ENCODE measurements around the gene ZNF410. TPM values are rescaled to one million over a fixed set of nuclear protein-coding genes. Genes with fewer than 3 reads are reported as not detected.

Gene ZNF410
- total RNA-seq, 2 experiments from 2014 or later = 49.7 to 50.2 TPM

GRCh38 chr14:73958591-73958990 is 71.9 kb downstream of the ZNF410 start:
- H3K27ac Mint-ChIP-seq = peak overlapping the region; percentile 48
- H3K36me3 Mint-ChIP-seq (ENCODE audit: low read depth) = peaks cover 54% of the 10 kb centered on the region
- no peaks in the 10 kb centered on the region for H3K4me1 Mint-ChIP-seq (ENCODE audit: low read depth)
- no peaks in the 10 kb centered on the region for H3K9me3 Mint-ChIP-seq (ENCODE audit: insufficient read depth)
- CTCF ChIA-PET = interaction anchor here (1.2 to 1.4 kb wide), 2 partner anchors 9 kb away, joined by 3 read pairs; partner anchors contain the start of genes COQ6 and FAM161B
- H3K27me3 Mint-ChIP-seq (ENCODE audit: low read depth) = no peaks in the 10 kb centered on the region
- ATAC-seq (no peak), DNase-seq (no peak)
- POLR2A ChIA-PET = interaction anchor here (1.3 kb wide), 1 partner anchor 30 kb away, joined by 3 read pairs; no protein-coding TSS in a partner anchor
- no peak overlapping the region for H3K4me3 Mint-ChIP-seq

DNA sequence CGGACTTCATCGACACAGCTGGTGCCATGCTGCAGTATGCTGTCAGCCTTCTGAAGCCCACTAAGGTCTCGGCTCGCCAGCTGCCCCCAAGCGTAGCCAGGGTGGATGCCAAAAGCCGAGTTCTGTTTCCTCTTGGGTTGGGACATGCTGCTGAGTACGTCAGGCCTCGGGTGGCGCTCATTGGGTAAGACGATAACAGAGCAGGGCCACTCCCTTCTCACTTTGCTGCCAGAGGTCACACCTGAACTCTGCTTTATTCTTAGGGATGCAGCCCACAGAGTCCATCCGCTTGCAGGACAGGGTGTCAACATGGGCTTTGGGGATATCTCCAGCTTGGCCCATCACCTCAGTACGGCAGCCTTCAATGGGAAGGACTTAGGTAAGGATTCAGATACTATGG is 74.5 kb downstream of the ZNF410 start:
- Mint-ChIP-seq H3K4me3 (no peak overlapping the region), H3K9me3 (ENCODE audit: insufficient read depth) (no peaks in the 10 kb centered on the region), H3K27ac (no peak overlapping the region), H3K36me3 (ENCODE audit: low read depth) (peaks cover 48% of the 10 kb centered on the region), H3K27me3 (ENCODE audit: low read depth) (no peaks in the 10 kb centered on the region), H3K4me1 (ENCODE audit: low read depth) (no peaks in the 10 kb centered on the region)
- no peak for ATAC-seq
- ChIA-PET CTCF (no interaction called here), POLR2A (no interaction called here)
- no peak for DNase-seq

DNA sequence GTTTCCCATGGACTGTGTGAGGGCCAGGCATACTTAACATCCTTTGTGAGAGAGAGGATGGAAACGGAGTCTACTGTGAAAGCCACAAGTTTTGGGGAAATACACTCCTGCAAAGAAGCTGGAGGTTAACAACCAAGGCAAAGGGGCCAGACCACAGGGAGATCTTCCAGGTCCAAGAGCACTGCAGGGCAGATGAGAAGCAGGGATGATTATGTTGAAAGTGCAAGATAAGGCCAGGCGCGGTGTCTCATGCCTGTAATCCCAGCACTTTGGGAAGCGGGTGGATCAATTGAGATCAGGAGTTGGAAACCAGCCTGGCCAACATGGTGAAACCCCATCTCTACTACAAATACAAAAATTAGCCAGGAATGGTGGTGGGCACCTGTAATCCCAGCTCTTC is 78.6 kb downstream of the ZNF410 start:
- ATAC-seq (no peak), DNase-seq (no peak)
- Mint-ChIP-seq H3K36me3 (ENCODE audit: low read depth) (peaks cover 35% of the 10 kb centered on the region), H3K9me3 (ENCODE audit: insufficient read depth) (no peaks in the 10 kb centered on the region), H3K4me3 (no peak overlapping the region), H3K27me3 (ENCODE audit: low read depth) (no peaks in the 10 kb centered on the region), H3K4me1 (ENCODE audit: low read depth) (no peaks in the 10 kb centered on the region), H3K27ac (no peak overlapping the region)
- CTCF ChIA-PET = no interaction called here
- POLR2A ChIA-PET = no interaction called here

DNA sequence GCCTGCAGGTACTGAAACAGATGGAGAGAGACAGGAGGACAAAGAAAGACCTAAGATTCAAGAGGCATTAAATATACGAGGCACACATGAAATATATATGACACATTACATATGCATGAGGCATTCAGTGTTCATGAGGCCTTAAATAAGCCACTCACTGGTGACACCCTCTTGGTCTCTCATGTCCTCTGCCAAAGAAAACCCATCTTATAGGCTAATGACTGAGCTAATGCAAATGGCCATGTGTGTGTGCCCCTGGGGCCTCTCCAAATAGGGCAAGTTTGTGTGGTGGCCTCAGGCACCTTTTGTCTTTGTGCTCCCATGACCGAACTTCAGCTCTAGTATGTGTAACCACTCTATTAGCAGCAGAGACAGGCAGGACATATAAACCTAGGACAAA is 82.2 kb downstream of the ZNF410 start:
- ATAC-seq = no peak

DNA sequence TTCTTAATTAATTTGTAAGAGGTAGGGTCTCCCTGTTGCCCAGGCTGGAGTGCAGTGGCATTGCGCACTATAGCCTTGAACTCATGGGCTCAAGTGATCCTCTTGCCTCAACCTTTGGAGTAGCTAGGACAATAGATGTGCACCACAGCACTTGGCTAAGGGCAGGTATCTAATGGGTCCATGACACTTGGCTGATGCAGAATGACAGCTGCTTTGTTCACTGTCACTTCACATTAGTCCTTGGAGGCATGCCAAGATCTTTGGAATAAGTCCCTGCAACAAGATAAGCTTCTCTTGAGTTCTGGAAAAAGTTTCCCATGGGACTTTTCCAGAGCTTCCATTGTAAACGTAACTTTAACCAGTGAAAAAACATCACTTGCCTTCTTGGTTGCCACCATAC is 86.8 kb downstream of the ZNF410 start:
- CTCF ChIA-PET = no interaction called here
- ATAC-seq = no peak
- H3K4me1 Mint-ChIP-seq (ENCODE audit: low read depth) = no peaks in the 10 kb centered on the region

More for the DNA sequence above, 82.2 kb downstream of the ZNF410 start:
- DNase-seq = no peak
- Mint-ChIP-seq H3K27me3 (ENCODE audit: low read depth) (no peaks in the 10 kb centered on the region), H3K27ac (no peak overlapping the region), H3K4me1 (ENCODE audit: low read depth) (no peaks in the 10 kb centered on the region), H3K4me3 (no peak overlapping the region), H3K9me3 (ENCODE audit: insufficient read depth) (no peaks in the 10 kb centered on the region), H3K36me3 (ENCODE audit: low read depth) (peaks cover 22% of the 10 kb centered on the region)
- POLR2A ChIA-PET = no interaction called here
- CTCF ChIA-PET = no interaction called here

DNA sequence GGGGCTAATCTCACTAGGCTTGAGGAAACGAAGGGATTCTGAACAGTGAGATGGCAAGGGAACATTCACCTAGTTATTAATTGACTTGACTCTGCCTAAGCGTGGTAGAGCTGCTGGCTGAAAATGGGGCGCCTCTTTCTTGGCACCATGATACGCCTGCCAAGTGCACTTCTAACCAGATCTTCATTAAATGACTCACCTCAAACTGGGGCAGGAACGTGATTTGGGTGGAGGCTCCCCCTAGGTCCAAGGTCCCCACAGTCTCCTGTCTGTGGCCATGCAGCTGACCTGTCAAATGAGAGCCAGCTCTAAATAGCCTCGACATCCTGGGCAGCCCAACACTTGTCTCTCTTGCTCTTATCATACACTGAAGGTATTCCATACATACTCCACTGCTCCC is 89.5 kb downstream of the ZNF410 start:
- H3K36me3 Mint-ChIP-seq (ENCODE audit: low read depth) = peaks cover 5% of the 10 kb centered on the region
- CTCF ChIA-PET = interaction anchor here (0.6 kb wide), 1 partner anchor 54 kb away, joined by 3 read pairs; no protein-coding TSS in a partner anchor
- DNase-seq (no peak), ATAC-seq (no peak)
- no peaks in the 10 kb centered on the region for H3K4me1 Mint-ChIP-seq (ENCODE audit: low read depth)
- no peaks in the 10 kb centered on the region for H3K9me3 Mint-ChIP-seq (ENCODE audit: insufficient read depth)
- POLR2A ChIA-PET = no interaction called here
- no peak overlapping the region for H3K4me3 Mint-ChIP-seq
- H3K27me3 Mint-ChIP-seq (ENCODE audit: low read depth) = no peaks in the 10 kb centered on the region
- no peak overlapping the region for H3K27ac Mint-ChIP-seq

More for the DNA sequence above, 86.8 kb downstream of the ZNF410 start:
- POLR2A ChIA-PET = no interaction called here
- H3K4me3 Mint-ChIP-seq = no peak overlapping the region
- H3K9me3 Mint-ChIP-seq (ENCODE audit: insufficient read depth) = no peaks in the 10 kb centered on the region
- no peak for DNase-seq
- no peak overlapping the region for H3K27ac Mint-ChIP-seq
- H3K36me3 Mint-ChIP-seq (ENCODE audit: low read depth) = peaks cover 13% of the 10 kb centered on the region
- H3K27me3 Mint-ChIP-seq (ENCODE audit: low read depth) = no peaks in the 10 kb centered on the region

GRCh38 chr14:73977896-73978295 is 91.2 kb downstream of the ZNF410 start:
- DNase-seq (no peak), ATAC-seq (no peak)
- Mint-ChIP-seq H3K36me3 (ENCODE audit: low read depth) (no peaks in the 10 kb centered on the region), H3K27me3 (ENCODE audit: low read depth) (no peaks in the 10 kb centered on the region), H3K27ac (no peak overlapping the region), H3K9me3 (ENCODE audit: insufficient read depth) (no peaks in the 10 kb centered on the region), H3K4me1 (ENCODE audit: low read depth) (no peaks in the 10 kb centered on the region), H3K4me3 (no peak overlapping the region)
- ChIA-PET POLR2A (no interaction called here), CTCF (no interaction called here)

Other genes with a start within 250 kb of the ZNF410 start
- 1 to 10 TPM; 5.7 to 6.3 TPM for gene DNAL1, start 241.9 kb upstream of the ZNF410 start, total RNA-seq
- 10 to 100 TPM; 24.4 to 25.6 TPM for gene PNMA1, start 172.5 kb upstream of the ZNF410 start, total RNA-seq
- 1 to 10 TPM; 1.4 to 1.8 TPM for gene PTGR2, start 35.0 kb upstream of the ZNF410 start, total RNA-seq
- gene FAM161B, start 63.2 kb downstream of the ZNF410 start, total RNA-seq = 1 to 10 TPM; 1.2 to 1.7 TPM
- gene COQ6, start 63.4 kb downstream of the ZNF410 start, total RNA-seq = 10 to 100 TPM; 18.9 to 19.0 TPM
- gene ENTPD5, start 132.4 kb downstream of the ZNF410 start, total RNA-seq = 10 to 100 TPM; 13.0 to 13.8 TPM
- gene BBOF1, start 132.5 kb downstream of the ZNF410 start, total RNA-seq = 1 to 10 TPM; 1.2 to 1.3 TPM
- gene ALDH6A1, start 197.6 kb downstream of the ZNF410 start, total RNA-seq = 10 to 100 TPM; 13.0 to 14.2 TPM
- gene LIN52, start 198.1 kb downstream of the ZNF410 start, total RNA-seq = 10 to 100 TPM; 14.9 to 15.2 TPM

All from activated CD8-positive, alpha-beta T cell treated with anti-CD3 and anti-CD28 coated beads, Interleukin-2, amount 10 ng/mL, durations not matched to agents 7 days and 5 days (primary cell).